WTC11 (cell line): ENCODE results near the gene CENPN. TPM values are rescaled to one million over a fixed set of nuclear protein-coding genes. Genes with fewer than 3 reads are reported as not detected.

Source experiments
- ATAC-seq: fragments of 200-7000 bp; cut with Tn5 transposase; 2 replicates; pipeline ENCODE4 v1.10.0; 2021; ENCODE audit warnings: mild to moderate bottlenecking, moderate library complexity
- CTCF ChIA-PET: fragments of 300-600 bp; sonication (Branson Sonifier 250); formaldehyde crosslinking; loops from one replicate; lab custom pipeline; 2021; ENCODE audit warnings: antibody characterized with exemption; lab: Charles Lee
- POLR2A ChIA-PET: fragments of 350-600 bp; sonication (Branson Sonifier 250); formaldehyde crosslinking; loops from one replicate; lab custom pipeline; 2021; ENCODE audit warnings: antibody characterized with exemption; lab: Charles Lee
- DNase-seq: peaks from one replicate; pipeline ENCODE4 v3.0.0; 2021; ENCODE audit warnings: low spot score
- H3K27ac Mint-ChIP-seq: 2 replicates; pipeline ENCODE4 v1.8.0; 2021; ENCODE audit warnings: mixed read lengths
- H3K27me3 Mint-ChIP-seq: 2 replicates; pipeline ENCODE4 v1.8.0; 2021; ENCODE audit warnings: low read depth, mild to moderate bottlenecking, moderate library complexity, mixed read lengths
- H3K36me3 Mint-ChIP-seq: 2 replicates; pipeline ENCODE4 v1.8.0; 2021; ENCODE audit warnings: mixed read lengths
- H3K4me1 Mint-ChIP-seq: 2 replicates; pipeline ENCODE4 v1.8.0; 2022; ENCODE audit warnings: mixed read lengths
- H3K4me3 Mint-ChIP-seq: 2 replicates; pipeline ENCODE4 v1.8.0; 2021; ENCODE audit warnings: mild to moderate bottlenecking, moderate library complexity, mixed read lengths
- H3K9me3 Mint-ChIP-seq: 2 replicates; pipeline ENCODE4 v1.8.0; 2021; ENCODE audit warnings: mixed read lengths
- ATF6 ChIP-seq: sonication (generic); formaldehyde crosslinking; IDR thresholded peaks from 2 replicates; pipeline ENCODE4 v1.8.1; 2023; ENCODE audit warnings: mild to moderate bottlenecking, missing genetic modification reagents
- CTCF ChIP-seq: fragments of 200-600 bp; IDR thresholded peaks from 2 replicates; pipeline ENCODE4 v1.8.0; 2022; ENCODE audit warnings: antibody characterized with exemption
- EMX1 ChIP-seq: fragments of 250-450 bp; sonication (Bioruptor Pico); IDR thresholded peaks from 2 replicates; pipeline ENCODE4 v1.8.0; 2021; ENCODE audit warnings: mild to moderate bottlenecking
- FOXK1 ChIP-seq: sonication (generic); formaldehyde crosslinking; IDR thresholded peaks from 2 replicates; pipeline ENCODE4 v1.8.0; 2022; ENCODE audit warnings: mild to moderate bottlenecking, moderate library complexity, missing genetic modification reagents
- FOXP1 ChIP-seq: sonication (generic); formaldehyde crosslinking; IDR thresholded peaks from 2 replicates; pipeline ENCODE4 v1.8.0; 2022; ENCODE audit warnings: missing genetic modification reagents, mild to moderate bottlenecking, moderate library complexity, borderline replicate concordance
- GABPB1 ChIP-seq: sonication (generic); formaldehyde crosslinking; IDR thresholded peaks from 2 replicates; pipeline ENCODE4 v1.8.1; 2023; ENCODE audit warnings: mild to moderate bottlenecking, missing genetic modification reagents
- JUN ChIP-seq: sonication (generic); formaldehyde crosslinking; IDR thresholded peaks from 2 replicates; pipeline ENCODE4 v1.8.0; 2023; ENCODE audit warnings: mild to moderate bottlenecking, missing genetic modification reagents
- MYBL2 ChIP-seq: sonication (generic); formaldehyde crosslinking; IDR thresholded peaks from 2 replicates; pipeline ENCODE4 v1.8.1; 2023; ENCODE audit warnings: mild to moderate bottlenecking, moderate library complexity, missing genetic modification reagents
- NR1H2 ChIP-seq: sonication (generic); formaldehyde crosslinking; IDR thresholded peaks from 2 replicates; pipeline ENCODE4 v1.9.0; 2021; ENCODE audit warnings: mild to moderate bottlenecking, moderate library complexity, missing genetic modification reagents
- RELA ChIP-seq: sonication (generic); formaldehyde crosslinking; IDR thresholded peaks from 2 replicates; pipeline ENCODE4 v1.8.1; 2022; ENCODE audit warnings: missing genetic modification reagents, mild to moderate bottlenecking, borderline replicate concordance
- SMAD4 ChIP-seq: sonication (generic); formaldehyde crosslinking; IDR thresholded peaks from 2 replicates; pipeline ENCODE4 v1.8.0; 2022; ENCODE audit warnings: mild to moderate bottlenecking, missing genetic modification reagents
- TEAD1 ChIP-seq: sonication (generic); formaldehyde crosslinking; IDR thresholded peaks from 2 replicates; pipeline ENCODE4 v1.8.0; 2022; ENCODE audit warnings: mild to moderate bottlenecking, missing genetic modification reagents
- USF2 ChIP-seq: sonication (generic); formaldehyde crosslinking; IDR thresholded peaks from 2 replicates; pipeline ENCODE4 v1.8.1; 2023; ENCODE audit warnings: mild to moderate bottlenecking, missing genetic modification reagents, moderate library complexity
- ZNF263 ChIP-seq: sonication (generic); formaldehyde crosslinking; IDR thresholded peaks from 2 replicates; pipeline ENCODE4 v1.8.1; 2022; ENCODE audit warnings: low read depth, mild to moderate bottlenecking, moderate library complexity, missing genetic modification reagents
- ZNF281 ChIP-seq: sonication (generic); formaldehyde crosslinking; IDR thresholded peaks from 2 replicates; pipeline ENCODE4 v1.8.0; 2023; ENCODE audit warnings: mild to moderate bottlenecking, missing genetic modification reagents
- ZNF416 ChIP-seq: fragments of 250-450 bp; sonication (Bioruptor Pico); IDR thresholded peaks from 2 replicates; pipeline ENCODE4 v1.9.0; 2021; ENCODE audit warnings: mild to moderate bottlenecking, inconsistent platforms
- ZSCAN18 ChIP-seq: fragments of 250-450 bp; sonication (Bioruptor Pico); IDR thresholded peaks from 2 replicates; pipeline ENCODE4 v2.1.2; 2022; ENCODE audit warnings: mild to moderate bottlenecking, moderate library complexity
- total RNA-seq: library from RNA; stranded (reverse); gene quantifications from 3 replicates; pipeline ENCODE4 v1.2.3, GENCODE V29; 2021
- TF ChIP-seq, protein P1 (sequence below): fragments of 250-450 bp; sonication (Bioruptor Pico); conservative IDR thresholded peaks from 2 replicates; pipeline ENCODE4 v1.9.0; 2021; ENCODE audit warnings: mild to moderate bottlenecking

The CENPN gene
- total RNA-seq, 1 experiment from 2014 or later: 47.4 TPM

- Mint-ChIP-seq H3K27ac (no peak overlapping the region; the same call in 1 of the 2 replicates), H3K36me3 (peaks cover 18% of the 10 kb centered on the region), H3K4me1 (peaks cover 4% of the 10 kb centered on the region; the same call in 1 of the 2 replicates), H3K27me3 (no peaks in the 10 kb centered on the region), H3K4me3 (no peak overlapping the region), H3K9me3 (no peaks in the 10 kb centered on the region)
- POLR2A ChIA-PET: interaction anchor here (1.1 kb wide), 1 partner anchor 11 kb away, joined by 8 read pairs; no protein-coding TSS in a partner anchor
- CTCF ChIA-PET: interaction anchor here (0.6 to 1.8 kb wide), 21 partner anchors 9 to 448 kb away, joined by 3 to 12 read pairs (median 4); partner anchors contain the start of genes ATMIN and CENPN
- ATAC-seq (0 out of 2 replicates have a peak, but pooled peaks have one; percentile 26), DNase-seq (no peak)
- TF ChIP-seq FOXP1 (CRISPR knock-in tag) (no peak), ZNF281 (CRISPR knock-in tag) (no peak), TEAD1 (CRISPR knock-in tag) (no peak), EMX1 (CRISPR knock-in tag) (no peak), CTCF (0 out of 2 replicates have a peak, but pooled peaks have one; percentile 38), ZNF416 (CRISPR knock-in tag) (no peak), ZNF263 (CRISPR knock-in tag) (no peak), NR1H2 (CRISPR knock-in tag) (no peak)
These were observed 32.2 kb upstream of the CENPN start for GRCh38 chr16:80974649-80975376.

- Mint-ChIP-seq H3K4me1 (peaks cover 4% of the 10 kb centered on the region; the same call in 1 of the 2 replicates), H3K27ac (no peak overlapping the region), H3K36me3 (peaks cover 18% of the 10 kb centered on the region), H3K4me3 (no peak overlapping the region), H3K9me3 (no peaks in the 10 kb centered on the region), H3K27me3 (no peaks in the 10 kb centered on the region)
- ATAC-seq (no peak), DNase-seq (no peak)
- ChIA-PET POLR2A (interaction anchor here (0.5 kb wide), 1 partner anchor 50 kb away, joined by 7 read pairs; no protein-coding TSS in a partner anchor), CTCF (interaction anchor here (0.7 to 1.5 kb wide), 3 partner anchors 9 to 449 kb away, joined by 3 to 4 read pairs (median 4); no protein-coding TSS in a partner anchor)
- TF ChIP-seq, protein P1, sequence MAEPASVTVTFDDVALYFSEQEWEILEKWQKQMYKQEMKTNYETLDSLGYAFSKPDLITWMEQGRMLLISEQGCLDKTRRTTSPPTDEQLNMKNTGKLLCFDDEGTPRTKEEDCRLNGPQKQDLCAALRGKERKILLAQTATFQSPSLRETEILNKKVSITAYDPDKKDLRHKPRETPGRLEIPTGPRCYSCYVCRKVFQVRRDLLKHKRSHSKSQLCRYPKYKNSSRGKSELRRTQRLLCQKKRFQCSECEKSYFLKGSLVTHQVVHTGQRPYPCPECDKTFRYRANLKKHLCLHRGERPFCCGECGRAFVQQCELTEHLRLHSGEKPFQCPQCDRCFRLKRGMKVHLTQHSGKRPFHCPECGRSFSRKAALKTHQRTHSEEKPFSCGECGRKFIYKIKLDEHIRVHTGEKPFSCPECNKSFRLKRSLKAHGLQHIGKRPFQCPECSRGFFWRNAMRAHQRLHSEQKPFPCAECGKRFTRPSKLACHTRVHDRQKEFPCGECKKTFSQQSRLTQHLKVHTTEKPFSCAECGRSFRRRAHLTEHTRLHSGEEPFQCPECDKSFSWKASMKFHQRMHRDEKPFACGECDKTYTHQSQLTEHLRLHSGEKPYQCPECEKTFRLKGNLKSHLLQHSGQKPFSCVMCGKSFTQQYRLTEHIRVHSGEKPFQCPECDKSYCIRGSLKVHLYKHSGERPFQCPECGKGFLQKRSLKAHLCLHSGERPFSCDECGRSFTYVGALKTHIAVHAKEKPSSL: no peak
- no peak for TF ChIP-seq FOXP1 (CRISPR knock-in tag)
These were observed 30.1 kb upstream of the CENPN start for GRCh38 chr16:80976946-80977345.

DNA sequence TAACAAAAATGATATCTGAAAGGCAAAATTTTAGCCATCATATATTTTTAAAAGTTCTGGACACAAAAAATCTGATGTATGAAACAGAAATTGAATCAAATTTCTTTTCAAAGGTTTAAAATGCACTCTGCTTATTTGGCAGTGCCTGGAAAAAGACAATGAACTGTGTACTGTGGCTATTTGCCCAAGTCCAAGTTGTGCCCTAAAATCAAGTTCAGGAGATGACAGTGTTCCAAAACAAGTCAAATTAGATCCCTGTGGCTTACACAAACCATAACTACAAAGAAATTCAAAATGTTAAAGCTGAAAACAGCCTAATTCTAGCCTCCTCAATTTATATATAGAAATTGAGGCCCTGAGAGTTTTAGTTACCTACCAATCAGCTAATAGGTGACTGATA is 25.9 kb upstream of the CENPN start:
- peaks cover 13% of the 10 kb centered on the region for H3K36me3 Mint-ChIP-seq
- H3K4me3 Mint-ChIP-seq: no peak overlapping the region
- ChIA-PET CTCF (interaction anchor here (0.6 kb wide), 1 partner anchor 926 kb away, joined by 4 read pairs; no protein-coding TSS in a partner anchor), POLR2A (no interaction called here)
- peaks cover 22% of the 10 kb centered on the region for H3K4me1 Mint-ChIP-seq
- H3K9me3 Mint-ChIP-seq: no peaks in the 10 kb centered on the region
- peaks cover 3% of the 10 kb centered on the region; the same call in 1 of the 2 replicates for H3K27me3 Mint-ChIP-seq
- H3K27ac Mint-ChIP-seq: no peak overlapping the region
- TF ChIP-seq RELA (no peak), GABPB1 (CRISPR knock-in tag) (no peak), ATF6 (CRISPR knock-in tag) (no peak), ZSCAN18 (no peak), FOXK1 (no peak), SMAD4 (no peak), JUN (no peak), USF2 (no peak), MYBL2 (no peak)
- DNase-seq (no peak), ATAC-seq (no peak)
